HepG2 (cell line): ENCODE results near the gene TSNAX. TPM values are rescaled to one million over a fixed set of nuclear protein-coding genes. Genes with fewer than 3 reads are reported as not detected.

ENCODE experiments used
- ATAC-seq: fragments of 200-7000 bp; cut with Tn5 transposase; 3 replicates; pipeline ENCODE4 v1.9.1; 2020; ENCODE audit warnings: mild to moderate bottlenecking, moderate library complexity
- BruUV-seq: library from RNA; stranded (reverse); fragments of 400-500 nt; replicated peaks from 2 replicates; lab custom pipeline; 2021; lab: Mats Ljungman, UMichigan
- CTCF ChIA-PET: fragments of 300-600 bp; formaldehyde crosslinking; extraction: SDS; loops from one replicate; lab custom pipeline; 2021; ENCODE audit warnings: low total read pairs, inconsistent platforms, low intra/inter-chr PET ratio; lab: Yijun Ruan, JAX
- POLR2A ChIA-PET: fragments of 350-600 bp; sonication (Branson Sonifier 250); formaldehyde crosslinking; loops from one replicate; lab custom pipeline; 2020; ENCODE audit warnings: antibody characterized with exemption, inconsistent platforms; lab: Yijun Ruan, JAX
- DNase-seq: peaks from one replicate; pipeline ENCODE4 v3.0.0-alpha.2; 2015; ENCODE audit warnings: low spot score
- FAIRE-seq: peaks from 3 replicates; lab custom pipeline; 2011; peaks lifted over from hg19 to GRCh38; lab: Jason Lieb, UNC
- H2AFZ ChIP-seq: one replicate; pipeline ENCODE4 v1.6.1; 2011; ENCODE audit warnings: low read length, inconsistent platforms
- H3K27ac ChIP-seq: fragments of 300-600 bp; 3 replicates; pipeline ENCODE4 v1.8.0; 2011; ENCODE audit warnings: mixed run types, mild to moderate bottlenecking, mixed read lengths, low read length, inconsistent platforms; ENCODE audit not compliant: insufficient read depth; ENCODE audit errors: extremely low read length
- H3K27me3 ChIP-seq, 2 experiments: fragments of 200-600 bp in 1 of 2; 2 replicates in 1 of 2; 3 replicates in 1 of 2; pipeline versions ENCODE4 v1.6.0 to v1.8.0; 2011; ENCODE audit warnings: low read length in 2 of 2, mild to moderate bottlenecking in 2 of 2, moderate library complexity in 2 of 2, inconsistent platforms in 1 of 2; ENCODE audit not compliant: insufficient read depth in 2 of 2, control insufficient read depth in 1 of 2
- H3K36me3 ChIP-seq, 2 experiments: fragments of 200-600 bp in 1 of 2; replicated peaks in 1 of 2; 2 replicates in 1 of 2; 3 replicates in 1 of 2; pipeline versions ENCODE4 v1.5.1 to v1.8.0; 2011; ENCODE audit warnings: low read length in 2 of 2, inconsistent platforms in 1 of 2; ENCODE audit not compliant: insufficient read depth in 2 of 2, control insufficient read depth in 1 of 2
- H3K4me1 ChIP-seq: 2 replicates; pipeline ENCODE4 v1.5.1; 2012; ENCODE audit warnings: low read length, inconsistent platforms; ENCODE audit not compliant: insufficient read depth
- H3K4me2 ChIP-seq: 2 replicates; pipeline ENCODE4 v1.6.0; 2011; ENCODE audit warnings: low read depth, low read length, inconsistent platforms
- H3K4me3 ChIP-seq, 3 experiments: fragments of 200-600 bp in 1 of 3; sonication (generic), shearing (Covaris generic) in 1 of 3; replicated peaks in 1 of 3; 2 replicates each; pipeline ENCODE4 v1.5.1; 2011 to 2016; ENCODE audit warnings: low read length in 3 of 3, inconsistent platforms in 2 of 3, low read depth in 2 of 3, mild to moderate bottlenecking in 2 of 3, control low read depth in 1 of 3, mixed read lengths in 1 of 3; ENCODE audit not compliant: insufficient read depth in 1 of 3
- H3K79me2 ChIP-seq: one replicate; pipeline ENCODE4 v1.6.1; 2011; ENCODE audit warnings: low read length, inconsistent platforms; ENCODE audit not compliant: insufficient read depth
- H3K9ac ChIP-seq: 2 replicates; pipeline ENCODE4 v1.6.0; 2011; ENCODE audit warnings: mild to moderate bottlenecking, low read depth, low read length, inconsistent platforms; ENCODE audit not compliant: insufficient read depth
- H3K9me3 ChIP-seq: 2 replicates; pipeline ENCODE4 v1.5.1; 2012; ENCODE audit warnings: mild to moderate bottlenecking, low read length
- H4K20me1 ChIP-seq: 2 replicates; pipeline ENCODE4 v1.6.0; 2011; ENCODE audit warnings: inconsistent platforms, mild to moderate bottlenecking, low read length, moderate library complexity; ENCODE audit not compliant: insufficient read depth
- MYC ChIP-seq: sonication (generic); formaldehyde crosslinking; IDR thresholded peaks from 2 replicates; pipeline ENCODE4 v1.9.0; 2021; ENCODE audit warnings: missing genetic modification reagents, borderline replicate concordance
- YEATS2 ChIP-seq: sonication (generic); formaldehyde crosslinking; IDR thresholded peaks from 2 replicates; pipeline ENCODE4 v1.4.0; 2020; ENCODE audit warnings: missing genetic modification reagents, borderline replicate concordance
- ZNF766 ChIP-seq: sonication (generic); formaldehyde crosslinking; IDR thresholded peaks from 2 replicates; pipeline ENCODE4 v1.5.0; 2020; ENCODE audit warnings: missing genetic modification reagents, borderline replicate concordance
- WGBS: methylation state at CpG from one replicate; pipeline ENCODE4 v1.1.6; 2017; ENCODE audit warnings: low lambda C conversion rate; 5-methylcytosine and 5-hydroxymethylcytosine counted together
- in situ Hi-C: cut with HindIII; loops from 2 replicates; pipeline ENCODE4 v1.10.0; 2017; ENCODE audit warnings: low pct_unique_long_range_greater_than_20kb; ENCODE audit not compliant: extremely low pct_ligation_motif_present
- intact Hi-C: fragments of 100-400 bp; cut with micrococcal nuclease; formaldehyde crosslinking; loops from one replicate; pipeline ENCODE4 v1.10.0; 2022; ENCODE audit not compliant: unreplicated experiment
- polyA plus RNA-seq, 8 experiments: library from polyadenylated mRNA; depleted of rRNA in 3 of 8; stranded (reverse) in 7 of 8; unstranded in 1 of 8; fragments of >200 nt; fragmentation: Illumina TruSeq in 4 of 8; extraction: Trizol in 4 of 8; gene quantifications; 2 replicates each; pipeline versions ENCODE4 v1.2.1 to v1.2.3, GENCODE V29; 2011 to 2016; ENCODE audit warnings: low read depth in 4 of 8, missing spikeins in 1 of 8, mixed read lengths in 1 of 8; ENCODE audit not compliant: insufficient read depth in 1 of 8
- total RNA-seq, 5 experiments: library from RNA; depleted of rRNA; stranded (reverse); fragments of >200 nt; fragmentation: Illumina TruSeq; extraction: Trizol; gene quantifications; 2 replicates each; pipeline ENCODE4 v1.2.3, GENCODE V29; 2016; ENCODE audit warnings: low read depth in 1 of 5
- TF ChIP-seq, protein P1 (sequence below): sonication (generic); formaldehyde crosslinking; conservative IDR thresholded peaks from 2 replicates; pipeline ENCODE4 v1.4.0; 2020; ENCODE audit warnings: missing genetic modification reagents
- TF ChIP-seq, protein P2 (sequence below): sonication (generic); formaldehyde crosslinking; IDR thresholded peaks from 2 replicates; pipeline ENCODE4 v1.4.0; 2020; ENCODE audit warnings: missing genetic modification reagents

The TSNAX gene
- total and polyA plus RNA-seq, 2 of the 13 experiments (the other 11 are each of a cell fraction or from before 2014, with no cell fraction given): 13.2 to 46.2 TPM

DNA sequence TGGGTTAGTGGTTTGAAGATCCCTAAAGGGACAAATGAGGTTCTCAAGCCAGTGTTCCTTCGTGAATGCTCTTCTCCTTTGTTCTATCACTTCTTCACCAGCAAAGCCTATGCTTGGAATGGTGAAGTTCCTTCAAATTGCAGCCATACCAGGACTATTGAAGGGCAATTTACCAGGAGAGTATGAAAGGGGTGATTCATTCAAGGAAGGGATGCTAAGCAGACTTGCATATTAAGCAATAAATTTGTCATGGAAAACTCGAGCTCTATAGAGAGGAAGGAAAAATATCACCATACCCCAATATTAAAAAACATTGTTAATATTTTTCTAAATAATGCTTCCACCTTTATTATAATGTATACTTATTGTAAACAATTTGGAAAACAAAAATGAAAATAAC is 9.3 kb upstream of the TSNAX start:
- FAIRE-seq: no peak
- H3K27me3 ChIP-seq: no peaks in the 10 kb centered on the region
- no peak overlapping the region for H2AFZ ChIP-seq
- no peaks in the 10 kb centered on the region for H3K79me2 ChIP-seq
- ChIA-PET CTCF (no interaction called here), POLR2A (no interaction called here)
- in situ Hi-C loops (no loop called here), intact Hi-C loops (no loop called here)
- no peak overlapping the region for H3K27ac ChIP-seq
- no peak overlapping the region for H3K9ac ChIP-seq
- H3K4me2 ChIP-seq: no peak overlapping the region
- H3K4me3 ChIP-seq: no peak overlapping the region
- no peaks in the 10 kb centered on the region for H4K20me1 ChIP-seq
- no peaks in the 10 kb centered on the region for H3K9me3 ChIP-seq
- WGBS: 84% methylated on average over 2 of the region's 2 CpGs
- ATAC-seq: no peak
- no peak for DNase-seq
- TF ChIP-seq YEATS2 (CRISPR knock-in tag): no peak
- TF ChIP-seq, protein P1, sequence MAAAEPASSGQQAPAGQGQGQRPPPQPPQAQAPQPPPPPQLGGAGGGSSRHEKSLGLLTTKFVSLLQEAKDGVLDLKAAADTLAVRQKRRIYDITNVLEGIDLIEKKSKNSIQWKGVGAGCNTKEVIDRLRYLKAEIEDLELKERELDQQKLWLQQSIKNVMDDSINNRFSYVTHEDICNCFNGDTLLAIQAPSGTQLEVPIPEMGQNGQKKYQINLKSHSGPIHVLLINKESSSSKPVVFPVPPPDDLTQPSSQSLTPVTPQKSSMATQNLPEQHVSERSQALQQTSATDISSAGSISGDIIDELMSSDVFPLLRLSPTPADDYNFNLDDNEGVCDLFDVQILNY: no peak
- no peak for TF ChIP-seq MYC (CRISPR knock-in tag)
- TF ChIP-seq, protein P2, sequence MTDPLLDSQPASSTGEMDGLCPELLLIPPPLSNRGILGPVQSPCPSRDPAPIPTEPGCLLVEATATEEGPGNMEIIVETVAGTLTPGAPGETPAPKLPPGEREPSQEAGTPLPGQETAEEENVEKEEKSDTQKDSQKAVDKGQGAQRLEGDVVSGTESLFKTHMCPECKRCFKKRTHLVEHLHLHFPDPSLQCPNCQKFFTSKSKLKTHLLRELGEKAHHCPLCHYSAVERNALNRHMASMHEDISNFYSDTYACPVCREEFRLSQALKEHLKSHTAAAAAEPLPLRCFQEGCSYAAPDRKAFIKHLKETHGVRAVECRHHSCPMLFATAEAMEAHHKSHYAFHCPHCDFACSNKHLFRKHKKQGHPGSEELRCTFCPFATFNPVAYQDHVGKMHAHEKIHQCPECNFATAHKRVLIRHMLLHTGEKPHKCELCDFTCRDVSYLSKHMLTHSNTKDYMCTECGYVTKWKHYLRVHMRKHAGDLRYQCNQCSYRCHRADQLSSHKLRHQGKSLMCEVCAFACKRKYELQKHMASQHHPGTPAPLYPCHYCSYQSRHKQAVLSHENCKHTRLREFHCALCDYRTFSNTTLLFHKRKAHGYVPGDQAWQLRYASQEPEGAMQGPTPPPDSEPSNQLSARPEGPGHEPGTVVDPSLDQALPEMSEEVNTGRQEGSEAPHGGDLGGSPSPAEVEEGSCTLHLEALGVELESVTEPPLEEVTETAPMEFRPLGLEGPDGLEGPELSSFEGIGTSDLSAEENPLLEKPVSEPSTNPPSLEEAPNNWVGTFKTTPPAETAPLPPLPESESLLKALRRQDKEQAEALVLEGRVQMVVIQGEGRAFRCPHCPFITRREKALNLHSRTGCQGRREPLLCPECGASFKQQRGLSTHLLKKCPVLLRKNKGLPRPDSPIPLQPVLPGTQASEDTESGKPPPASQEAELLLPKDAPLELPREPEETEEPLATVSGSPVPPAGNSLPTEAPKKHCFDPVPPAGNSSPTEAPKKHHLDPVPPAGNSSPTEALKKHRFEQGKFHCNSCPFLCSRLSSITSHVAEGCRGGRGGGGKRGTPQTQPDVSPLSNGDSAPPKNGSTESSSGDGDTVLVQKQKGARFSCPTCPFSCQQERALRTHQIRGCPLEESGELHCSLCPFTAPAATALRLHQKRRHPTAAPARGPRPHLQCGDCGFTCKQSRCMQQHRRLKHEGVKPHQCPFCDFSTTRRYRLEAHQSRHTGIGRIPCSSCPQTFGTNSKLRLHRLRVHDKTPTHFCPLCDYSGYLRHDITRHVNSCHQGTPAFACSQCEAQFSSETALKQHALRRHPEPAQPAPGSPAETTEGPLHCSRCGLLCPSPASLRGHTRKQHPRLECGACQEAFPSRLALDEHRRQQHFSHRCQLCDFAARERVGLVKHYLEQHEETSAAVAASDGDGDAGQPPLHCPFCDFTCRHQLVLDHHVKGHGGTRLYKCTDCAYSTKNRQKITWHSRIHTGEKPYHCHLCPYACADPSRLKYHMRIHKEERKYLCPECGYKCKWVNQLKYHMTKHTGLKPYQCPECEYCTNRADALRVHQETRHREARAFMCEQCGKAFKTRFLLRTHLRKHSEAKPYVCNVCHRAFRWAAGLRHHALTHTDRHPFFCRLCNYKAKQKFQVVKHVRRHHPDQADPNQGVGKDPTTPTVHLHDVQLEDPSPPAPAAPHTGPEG (CRISPR knock-in tag): no peak
- TF ChIP-seq ZNF766: no peak
- BruUV-seq: no TSS peak
- H3K36me3 ChIP-seq: no peaks in the 10 kb centered on the region
- peaks cover 14% of the 10 kb centered on the region for H3K4me1 ChIP-seq
